K562 (cell line): Measurements from ENCODE around the gene ANKDD1A.

Experiments
- CBX1 ChIP-seq: sonication (generic); IDR thresholded peaks from 2 replicates; pipeline ENCODE4 v1.6.1; 2016; ENCODE audit warnings: antibody characterized with exemption, low read depth, mild to moderate bottlenecking
- USF1 ChIP-seq: sonication (generic); formaldehyde crosslinking; IDR thresholded peaks from 2 replicates; pipeline ENCODE4 v1.9.0; 2022; ENCODE audit warnings: mild to moderate bottlenecking, missing genetic modification reagents
- ZBTB49 ChIP-seq: sonication (generic); formaldehyde crosslinking; IDR thresholded peaks from 2 replicates; pipeline ENCODE4 v1.8.0; 2022; ENCODE audit warnings: missing genetic modification reagents, mild to moderate bottlenecking, borderline replicate concordance
- ZNF431 ChIP-seq: sonication (generic); formaldehyde crosslinking; IDR thresholded peaks from 2 replicates; pipeline ENCODE4 v1.8.0; 2022; ENCODE audit warnings: mild to moderate bottlenecking, missing genetic modification reagents
- ZNF589 ChIP-seq: fragments of 200-800 bp; sonication (Bioruptor generic); IDR thresholded peaks from 2 replicates; pipeline ENCODE4 v1.6.1; 2016; ENCODE audit warnings: low read depth, missing genetic modification characterization, missing compliant biosample characterization
- TF ChIP-seq, protein P1 (sequence below), 2 experiments: fragments of 450-650 bp in 1 of 2; sonication (generic) in 1 of 2; formaldehyde crosslinking in 1 of 2; IDR thresholded peaks; 2 replicates each; pipeline versions ENCODE4 v1.7.1 to v1.9.0; 2016 to 2022; ENCODE audit warnings: inconsistent platforms in 1 of 2, mild to moderate bottlenecking in 1 of 2, missing genetic modification reagents in 1 of 2
- TF ChIP-seq, protein P2 (sequence below), 3 experiments: IDR thresholded peaks in 2 of 3; conservative IDR thresholded peaks in 1 of 3; 2 replicates each; pipeline ENCODE4 v1.5.1; 2011 to 2012; ENCODE audit warnings: low read length in 3 of 3, mild to moderate bottlenecking in 3 of 3, control low read depth in 2 of 3, improper control_type of control experiment in 1 of 3, inconsistent platforms in 1 of 3, low read depth in 1 of 3, mixed read lengths in 1 of 3, moderate library complexity in 1 of 3; ENCODE audit not compliant: insufficient read depth in 2 of 3

GRCh38 chr15:64888336-64888735 is 23.4 kb upstream of the ANKDD1A start:
- TF ChIP-seq CBX1 (no peak), ZNF589 (no peak), USF1 (no peak), ZBTB49 (no peak), ZNF431 (CRISPR knock-in tag) (no peak)
- TF ChIP-seq, protein P1, sequence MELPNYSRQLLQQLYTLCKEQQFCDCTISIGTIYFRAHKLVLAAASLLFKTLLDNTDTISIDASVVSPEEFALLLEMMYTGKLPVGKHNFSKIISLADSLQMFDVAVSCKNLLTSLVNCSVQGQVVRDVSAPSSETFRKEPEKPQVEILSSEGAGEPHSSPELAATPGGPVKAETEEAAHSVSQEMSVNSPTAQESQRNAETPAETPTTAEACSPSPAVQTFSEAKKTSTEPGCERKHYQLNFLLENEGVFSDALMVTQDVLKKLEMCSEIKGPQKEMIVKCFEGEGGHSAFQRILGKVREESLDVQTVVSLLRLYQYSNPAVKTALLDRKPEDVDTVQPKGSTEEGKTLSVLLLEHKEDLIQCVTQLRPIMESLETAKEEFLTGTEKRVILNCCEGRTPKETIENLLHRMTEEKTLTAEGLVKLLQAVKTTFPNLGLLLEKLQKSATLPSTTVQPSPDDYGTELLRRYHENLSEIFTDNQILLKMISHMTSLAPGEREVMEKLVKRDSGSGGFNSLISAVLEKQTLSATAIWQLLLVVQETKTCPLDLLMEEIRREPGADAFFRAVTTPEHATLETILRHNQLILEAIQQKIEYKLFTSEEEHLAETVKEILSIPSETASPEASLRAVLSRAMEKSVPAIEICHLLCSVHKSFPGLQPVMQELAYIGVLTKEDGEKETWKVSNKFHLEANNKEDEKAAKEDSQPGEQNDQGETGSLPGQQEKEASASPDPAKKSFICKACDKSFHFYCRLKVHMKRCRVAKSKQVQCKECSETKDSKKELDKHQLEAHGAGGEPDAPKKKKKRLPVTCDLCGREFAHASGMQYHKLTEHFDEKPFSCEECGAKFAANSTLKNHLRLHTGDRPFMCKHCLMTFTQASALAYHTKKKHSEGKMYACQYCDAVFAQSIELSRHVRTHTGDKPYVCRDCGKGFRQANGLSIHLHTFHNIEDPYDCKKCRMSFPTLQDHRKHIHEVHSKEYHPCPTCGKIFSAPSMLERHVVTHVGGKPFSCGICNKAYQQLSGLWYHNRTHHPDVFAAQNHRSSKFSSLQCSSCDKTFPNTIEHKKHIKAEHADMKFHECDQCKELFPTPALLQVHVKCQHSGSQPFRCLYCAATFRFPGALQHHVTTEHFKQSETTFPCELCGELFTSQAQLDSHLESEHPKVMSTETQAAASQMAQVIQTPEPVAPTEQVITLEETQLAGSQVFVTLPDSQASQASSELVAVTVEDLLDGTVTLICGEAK (IDR thresholded peaks at IDR 0.05), result no peak
- TF ChIP-seq, protein P1 (CRISPR knock-in tag; IDR thresholded peaks at IDR 0.05), result no peak
- TF ChIP-seq, protein P2, sequence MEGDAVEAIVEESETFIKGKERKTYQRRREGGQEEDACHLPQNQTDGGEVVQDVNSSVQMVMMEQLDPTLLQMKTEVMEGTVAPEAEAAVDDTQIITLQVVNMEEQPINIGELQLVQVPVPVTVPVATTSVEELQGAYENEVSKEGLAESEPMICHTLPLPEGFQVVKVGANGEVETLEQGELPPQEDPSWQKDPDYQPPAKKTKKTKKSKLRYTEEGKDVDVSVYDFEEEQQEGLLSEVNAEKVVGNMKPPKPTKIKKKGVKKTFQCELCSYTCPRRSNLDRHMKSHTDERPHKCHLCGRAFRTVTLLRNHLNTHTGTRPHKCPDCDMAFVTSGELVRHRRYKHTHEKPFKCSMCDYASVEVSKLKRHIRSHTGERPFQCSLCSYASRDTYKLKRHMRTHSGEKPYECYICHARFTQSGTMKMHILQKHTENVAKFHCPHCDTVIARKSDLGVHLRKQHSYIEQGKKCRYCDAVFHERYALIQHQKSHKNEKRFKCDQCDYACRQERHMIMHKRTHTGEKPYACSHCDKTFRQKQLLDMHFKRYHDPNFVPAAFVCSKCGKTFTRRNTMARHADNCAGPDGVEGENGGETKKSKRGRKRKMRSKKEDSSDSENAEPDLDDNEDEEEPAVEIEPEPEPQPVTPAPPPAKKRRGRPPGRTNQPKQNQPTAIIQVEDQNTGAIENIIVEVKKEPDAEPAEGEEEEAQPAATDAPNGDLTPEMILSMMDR (IDR thresholded peaks at IDR 0.05 in 2 of 3, conservative IDR thresholded peaks at IDR 0.05 in 1 of 3; ENCODE audit: insufficient read depth in 2 of 3, low read depth in 1 of 3, low read length in 3 of 3), result no peak
